Stomach (tissue), 4 donors: ENCODE results near the gene PLIN5.

ENCODE experiments used
- CTCF ChIP-seq, 7 experiments: fragments of 450-650 bp in 4 of 7; fragments of 200-600 bp in 3 of 7; sonication (generic) in 3 of 7; IDR thresholded peaks; one replicate each; pipeline ENCODE4 v1.5.1; 2016 to 2019; ENCODE audit warnings: antibody characterized with exemption in 7 of 7, control low read depth in 2 of 7, mild to moderate bottlenecking in 1 of 7
- EP300 ChIP-seq: sonication (generic); formaldehyde crosslinking; IDR thresholded peaks from one replicate; pipeline ENCODE4 v1.6.1; 2017; ENCODE audit warnings: antibody characterized with exemption
- POLR2A ChIP-seq, 4 donors: fragments of 450-650 bp; IDR thresholded peaks; one replicate each; pipeline ENCODE4 v1.6.1; 2016; ENCODE audit warnings: antibody characterized with exemption in 4 of 4, control low read depth in 2 of 4, mild to moderate bottlenecking in 1 of 4, moderate library complexity in 1 of 4
- POLR2AphosphoS5 ChIP-seq, 3 donors: sonication (generic); formaldehyde crosslinking; IDR thresholded peaks; one replicate each; pipeline ENCODE4 v1.6.1; 2016; ENCODE audit warnings: antibody characterized with exemption in 3 of 3

GRCh38 chr19:4493104-4493928, 41.7 kb downstream of the PLIN5 start:
- no peak for TF ChIP-seq CTCF (IDR thresholded peaks at IDR 0.05)
- TF ChIP-seq POLR2A (IDR thresholded peaks at IDR 0.05): no peak
- TF ChIP-seq POLR2AphosphoS5 (IDR thresholded peaks at IDR 0.05): no peak
- TF ChIP-seq EP300: no peak
